Motor neuron (in vitro differentiated cells): ENCODE results near the gene PHPT1. TPM values are rescaled to one million over a fixed set of nuclear protein-coding genes. Genes with fewer than 3 reads are reported as not detected.
"Not testable (repeated sequence)": the region's sequence is repeated elsewhere in the genome, so short reads cannot be mapped to it uniquely, and the experiment has no call there.

ENCODE experiments used
- ATAC-seq, 8 experiments: fragments of 200-7000 bp; cut with Tn5 transposase; replicated peaks in 6 of 8; 2 replicates each; pipeline ENCODE4 v1.8.0; 2021; ENCODE audit warnings: mild to moderate bottlenecking in 8 of 8, moderate library complexity in 8 of 8
- H3K27ac ChIP-seq, 2 donors: fragments of 250-450 bp; sonication (Bioruptor Pico); 2 replicates each; pipeline ENCODE4 v1.9.0; 2021; ENCODE audit warnings: antibody characterized with exemption in 2 of 2, mild to moderate bottlenecking in 2 of 2, moderate library complexity in 1 of 2
- H3K4me1 ChIP-seq, 2 donors: fragments of 250-450 bp; sonication (Bioruptor Pico); replicated peaks in 1 of 2; 2 replicates each; pipeline ENCODE4 v1.6.1; 2021; ENCODE audit warnings: antibody characterized with exemption in 2 of 2, mild to moderate bottlenecking in 2 of 2, moderate library complexity in 1 of 2
- H3K4me3 ChIP-seq, 5 donors: fragments of 250-450 bp; sonication (Bioruptor Pico); 2 replicates each; pipeline ENCODE4 v1.9.0; 2021; ENCODE audit warnings: antibody characterized with exemption in 5 of 5, mild to moderate bottlenecking in 5 of 5, moderate library complexity in 4 of 5
- WGBS, 10 experiments: fragments of 450-650 bp; shearing (Covaris generic); methylation state at CpG; one replicate each; pipeline ENCODE4 v1.0.0; 2022; 5-methylcytosine and 5-hydroxymethylcytosine counted together
- in situ Hi-C, 9 experiments: fragments of 400-800 bp; cut with MboI; loops; one replicate each; pipeline ENCODE4 v1.15.0; 2021; ENCODE audit warnings: low sequenced_read_pairs in 9 of 9, low pct_unique_long_range_greater_than_20kb in 2 of 9; ENCODE audit not compliant: unreplicated experiment in 9 of 9
- total RNA-seq, 8 experiments: library from RNA; unstranded; fragments of 300-600 nt; gene quantifications; 2 replicates each; pipeline versions ENCODE4 v1.2.3 to v1.2.4, GENCODE V29; 2022

PHPT1 gene
- total RNA-seq, 8 experiments from 2014 or later, result 134 to 366 (median 259) TPM

- in situ Hi-C loops, result no loop called here
- WGBS, 10 experiments, result 67 to 100% (median 91%) methylated on average over 1 to 7 of the region's 24 CpGs; no CpG with 5 or more reads in 4 of the 10 experiments
- H3K27ac ChIP-seq, result no peak overlapping the region
These were observed 22.3 kb upstream of the PHPT1 start for GRCh38 chr9:136826703-136827582.

GRCh38 chr9:136827794-136828473 is 21.3 kb upstream of the PHPT1 start:
- no peak overlapping the region for H3K27ac ChIP-seq
- 60 to 100% (median 85%) methylated on average over 1 to 2 of the region's 14 CpGs; no CpG with 5 or more reads in 5 of the 10 experiments for WGBS, 10 experiments
- in situ Hi-C loops, result no loop called here
- no peak for ATAC-seq
- no peak overlapping the region for H3K4me3 ChIP-seq
- H3K4me1 ChIP-seq, result no peaks in the 10 kb centered on the region

More at GRCh38 chr9:136826703-136827582, 22.3 kb upstream of the PHPT1 start:
- Histone ChIP-seq H3K4me1 (no peaks in the 10 kb centered on the region), H3K4me3 (no peak overlapping the region)
- ATAC-seq, result no peak

GRCh38 chr9:136828474-136829140 is 20.6 kb upstream of the PHPT1 start:
- ATAC-seq, result no peak

DNA sequence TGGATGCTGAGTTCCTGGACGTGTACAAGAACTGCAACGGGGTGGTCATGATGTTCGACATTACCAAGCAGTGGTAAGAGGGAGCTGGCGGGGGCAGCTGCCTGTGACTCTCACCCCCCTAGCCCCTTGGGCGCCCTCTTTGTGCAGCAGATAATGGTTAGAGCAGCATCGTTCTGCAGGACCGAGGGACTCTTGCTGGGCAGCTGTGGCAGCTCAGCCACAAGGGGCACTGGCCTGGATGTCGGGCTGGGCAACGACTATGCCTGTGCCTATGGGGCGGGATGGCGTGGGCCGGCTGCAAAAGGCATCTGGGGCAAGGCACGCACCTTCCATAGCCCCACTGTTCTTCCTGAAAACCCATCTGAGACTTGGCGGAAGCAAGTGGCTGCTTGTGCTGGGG is 19.8 kb upstream of the PHPT1 start:
- H3K27ac ChIP-seq, result no peak overlapping the region
- no peak for ATAC-seq
- WGBS, 10 experiments, result 73 to 100% (median 81%) methylated on average over 1 to 4 of the region's 14 CpGs; no CpG with 5 or more reads in 4 of the 10 experiments
- no peak overlapping the region for H3K4me3 ChIP-seq
- in situ Hi-C loops, result no loop called here
- H3K4me1 ChIP-seq, result no peaks in the 10 kb centered on the region

More at GRCh38 chr9:136828474-136829140, 20.6 kb upstream of the PHPT1 start:
- in situ Hi-C loops, result no loop called here
- H3K4me3 ChIP-seq, result no peak overlapping the region
- no peaks in the 10 kb centered on the region for H3K4me1 ChIP-seq
- no peak overlapping the region for H3K27ac ChIP-seq
- 87 to 100% (median 99%) methylated on average over 1 to 8 of the region's 31 CpGs; no CpG with 5 or more reads in 2 of the 10 experiments for WGBS, 10 experiments

DNA sequence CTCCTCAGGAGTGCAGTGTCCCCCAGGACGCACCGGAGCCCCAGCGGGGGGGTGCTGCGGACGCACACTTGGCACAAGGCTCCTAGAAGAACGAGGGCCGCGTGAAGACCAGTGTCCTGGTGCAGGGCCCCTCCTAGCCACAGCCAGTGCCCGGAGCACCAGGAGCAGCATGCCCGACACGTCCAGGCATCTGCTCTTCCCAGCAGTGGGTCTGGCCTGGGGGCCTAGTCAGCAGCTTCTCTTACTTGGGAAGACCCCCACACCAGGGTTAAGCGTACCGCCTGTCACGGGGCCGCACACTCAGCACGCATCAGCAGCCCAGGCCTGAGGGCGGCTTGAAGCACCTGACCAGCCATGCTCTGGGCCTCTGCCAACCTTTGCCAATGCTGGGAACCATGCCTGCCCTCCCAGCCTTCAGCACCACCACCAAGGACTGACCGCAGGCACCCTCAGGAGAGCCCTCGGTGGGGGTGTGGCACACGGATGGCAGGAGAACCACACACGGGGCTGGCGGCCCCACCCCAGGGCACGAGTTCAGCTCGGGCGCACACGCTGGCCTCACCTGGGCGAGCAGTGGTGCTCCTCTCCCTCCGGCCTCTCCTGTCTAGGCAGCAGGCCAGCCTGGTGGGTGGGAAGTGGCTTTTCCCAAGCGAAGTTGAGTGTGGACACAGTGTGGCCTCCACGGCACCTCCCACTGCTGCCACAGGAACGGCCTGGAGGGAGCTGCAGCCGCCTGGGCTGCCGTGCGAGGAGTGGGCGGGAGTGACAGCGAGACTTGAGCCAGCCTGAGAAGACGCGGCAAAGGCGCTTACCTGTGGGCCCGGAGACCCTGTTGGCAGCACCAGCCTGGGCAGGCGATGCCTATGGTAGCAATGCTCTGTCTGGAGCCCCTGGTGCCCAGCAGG is 19.0 kb upstream of the PHPT1 start:
- Histone ChIP-seq H3K27ac (no peak overlapping the region), H3K4me3 (no peak overlapping the region), H3K4me1 (no peaks in the 10 kb centered on the region)
- WGBS, 10 experiments, result 60 to 100% (median 90%) methylated on average over 1 to 6 of the region's 41 CpGs; no CpG with 5 or more reads in 5 of the 10 experiments
- ATAC-seq, result peak in 4 of 8 experiments; percentile 8 to 14 (median 12)
- in situ Hi-C loops, result no loop called here

GRCh38 chr9:136831002-136831719 is 18.0 kb upstream of the PHPT1 start:
- ATAC-seq, result no peak
- H3K4me1 ChIP-seq, result no peaks in the 10 kb centered on the region
- in situ Hi-C loops, result no loop called here
- no peak overlapping the region for H3K27ac ChIP-seq
- 80 to 100% (median 90%) methylated on average over 1 to 7 of the region's 30 CpGs; no CpG with 5 or more reads in 2 of the 10 experiments for WGBS, 10 experiments
- H3K4me3 ChIP-seq, result no peak overlapping the region

- no peaks in the 10 kb centered on the region for H3K4me1 ChIP-seq
- in situ Hi-C loops, result no loop called here
- no CpG with 5 or more reads among the region's 23 CpGs for WGBS, 10 experiments
- ATAC-seq, result no peak
- no peak overlapping the region for H3K4me3 ChIP-seq
- H3K27ac ChIP-seq, result no peak overlapping the region
These were observed 17.5 kb upstream of the PHPT1 start for GRCh38 chr9:136831720-136832104.

GRCh38 chr9:136832581-136832980 is 16.6 kb upstream of the PHPT1 start:
- H3K4me1 ChIP-seq, result no peaks in the 10 kb centered on the region
- H3K27ac ChIP-seq, result no peak overlapping the region
- 88 to 100% methylated on average over 2 to 5 of the region's 9 CpGs; no CpG with 5 or more reads in 8 of the 10 experiments for WGBS, 10 experiments
- no peak overlapping the region for H3K4me3 ChIP-seq
- no peak for ATAC-seq
- in situ Hi-C loops, result no loop called here

DNA sequence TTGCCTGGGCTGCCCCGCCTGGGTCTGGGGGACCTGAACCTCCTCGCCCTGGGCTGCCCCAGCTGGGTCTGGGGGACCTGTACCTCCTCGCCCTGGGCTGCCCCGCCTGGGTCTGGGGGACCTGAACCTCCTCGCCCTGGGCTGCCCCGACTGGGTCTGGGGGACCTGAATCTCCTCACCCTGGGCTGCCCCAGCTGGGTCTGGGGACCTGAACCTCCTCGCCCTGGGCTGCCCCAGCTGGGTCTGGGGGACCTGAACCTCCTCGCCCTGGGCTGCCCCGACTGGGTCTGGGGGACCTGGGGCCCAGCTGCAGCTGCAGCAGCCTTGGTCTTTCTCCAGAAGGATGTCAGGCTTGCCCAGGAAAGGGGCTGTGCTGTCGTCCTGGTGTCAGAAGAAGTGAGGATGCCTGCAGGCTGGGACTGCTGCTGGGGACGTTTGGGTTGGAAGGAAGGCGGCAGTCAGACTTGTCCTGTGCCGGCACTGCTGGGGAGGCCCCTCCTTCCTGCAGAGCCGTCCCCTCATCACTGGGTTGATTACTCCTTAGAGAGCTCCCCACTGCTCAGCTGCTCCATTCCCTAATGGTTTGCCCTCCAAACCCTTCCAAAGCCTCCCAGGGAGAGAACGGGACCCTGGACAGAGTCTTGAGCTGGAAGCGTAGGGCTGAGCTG is 15.7 kb upstream of the PHPT1 start:
- H3K27ac ChIP-seq, ATAC-seq, H3K4me3 ChIP-seq, in situ Hi-C loops, H3K4me1 ChIP-seq: not testable (repeated sequence)
- 60 to 100% (median 80%) methylated on average over 1 to 6 of the region's 16 CpGs; no CpG with 5 or more reads in 6 of the 10 experiments for WGBS, 10 experiments

DNA sequence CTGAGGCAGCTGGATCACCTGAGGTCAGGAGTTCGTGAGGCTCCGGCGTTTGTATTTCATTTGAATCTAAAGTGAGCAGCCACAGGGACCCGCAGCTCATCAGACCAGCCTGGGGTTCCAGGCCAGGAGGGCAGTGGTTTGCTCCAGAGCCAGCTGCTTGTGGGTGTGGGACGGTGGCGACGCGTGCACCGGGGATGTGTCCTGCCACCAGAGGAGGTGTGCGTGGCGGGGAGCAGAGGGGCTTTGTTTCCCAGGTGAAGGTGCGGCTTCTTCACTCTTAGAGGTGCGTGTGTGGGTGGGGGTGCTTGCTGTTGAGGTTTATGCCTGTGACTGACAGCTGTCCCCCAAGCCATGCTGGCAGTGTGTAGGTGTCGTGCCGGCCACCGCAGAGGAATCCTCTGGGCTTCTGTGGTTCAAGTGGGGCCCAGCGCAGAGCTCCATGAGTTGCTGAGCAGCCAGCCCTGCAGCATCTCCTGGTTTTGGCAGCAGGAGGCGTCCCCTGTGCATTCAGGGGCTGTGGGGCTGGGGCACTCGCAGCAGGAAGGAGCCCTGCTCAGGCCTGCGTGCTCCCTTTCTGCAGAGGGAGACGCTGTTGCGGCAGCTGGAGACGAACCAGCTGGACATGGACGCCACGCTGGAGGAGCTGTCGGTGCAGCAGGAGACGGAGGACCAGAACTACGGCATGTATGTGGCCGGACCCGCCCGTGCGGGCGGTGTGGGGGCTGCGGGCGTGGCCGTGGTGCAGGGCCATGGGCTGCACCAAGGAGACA is 13.9 kb upstream of the PHPT1 start:
- in situ Hi-C loops, result no loop called here
- no peak for ATAC-seq

More for the DNA sequence above, 13.9 kb upstream of the PHPT1 start:
- H3K27ac ChIP-seq, result no peak overlapping the region
- 74 to 100% (median 83%) methylated on average over 1 to 21 of the region's 36 CpGs; no CpG with 5 or more reads in 4 of the 10 experiments for whole genome bisulfite sequencing, 10 experiments
- peaks cover 10 to 13% of the 10 kb centered on the region in 2 donors for H3K4me1 ChIP-seq
- no peak overlapping the region for H3K4me3 ChIP-seq
